ENCODE results near the gene SNURF.
"Not testable (repeated sequence)": the region's sequence is repeated elsewhere in the genome, so short reads cannot be mapped to it uniquely, and the experiment has no call there.

The SNURF gene, protein sequence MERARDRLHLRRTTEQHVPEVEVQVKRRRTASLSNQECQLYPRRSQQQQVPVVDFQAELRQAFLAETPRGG

GRCh38 chr15:24954783-24955530 is at the start of gene SNURF, which contains the start of gene SNRPN:
Gene SNURF, plus strand, starts transcription at chr15:24954987. Its CDS starts 62 bp downstream, at chr15:24955049.
Gene SNRPN, plus strand, starts transcription at chr15:24954987. Its CDS starts 19,467 bp downstream, at chr15:24974454.
- DNase-seq (ENCODE audit: low read depth, low spot score), result peak; percentile 56

GRCh38 chr15:24916305-24917009 is 38.3 kb upstream of the SNURF start:
- no peak for DNase-seq (ENCODE audit: low read depth, low spot score)

DNA sequence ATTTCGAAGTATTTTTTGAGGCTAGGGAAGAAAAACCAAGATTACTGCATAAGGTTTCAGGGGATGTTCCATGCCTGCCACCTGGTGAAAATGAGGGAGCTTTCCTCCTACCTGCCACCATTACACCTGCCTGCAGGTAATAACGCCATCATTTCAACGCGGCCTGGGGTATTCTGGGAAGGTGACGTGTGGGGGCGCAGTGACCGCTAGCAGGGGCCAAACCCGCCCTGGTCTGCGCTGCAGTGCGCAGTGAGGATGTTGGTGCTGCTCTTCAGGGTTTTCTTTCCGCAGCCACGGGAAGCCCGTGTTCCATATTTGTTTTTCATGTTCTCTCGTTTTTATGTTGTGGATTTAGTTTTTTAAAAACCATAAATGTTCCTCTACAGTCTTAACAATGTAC is 37.4 kb upstream of the SNURF start:
- no peak for DNase-seq (ENCODE audit: low read depth, low spot score)

DNA sequence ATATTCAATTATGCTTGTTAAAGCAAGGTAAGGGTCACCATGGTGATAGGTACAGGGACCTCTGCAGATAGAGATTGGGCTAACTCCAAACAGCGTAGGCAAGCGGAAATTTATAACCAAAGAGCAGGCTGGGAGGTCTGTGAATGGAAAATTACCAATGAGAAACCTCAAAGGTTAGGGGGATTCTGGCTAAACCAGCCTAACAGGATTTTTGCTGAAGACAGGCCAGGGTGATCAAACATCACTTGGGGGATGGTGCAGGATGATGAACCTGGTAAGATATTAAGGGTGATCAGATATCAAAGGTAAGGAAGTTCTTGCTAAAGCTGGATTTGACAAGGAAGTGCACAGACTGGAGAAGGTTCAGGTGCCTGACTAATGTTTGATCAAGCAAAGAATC is 35.3 kb upstream of the SNURF start:
- DNase-seq (ENCODE audit: low read depth, low spot score), result peak; percentile 73

DNA sequence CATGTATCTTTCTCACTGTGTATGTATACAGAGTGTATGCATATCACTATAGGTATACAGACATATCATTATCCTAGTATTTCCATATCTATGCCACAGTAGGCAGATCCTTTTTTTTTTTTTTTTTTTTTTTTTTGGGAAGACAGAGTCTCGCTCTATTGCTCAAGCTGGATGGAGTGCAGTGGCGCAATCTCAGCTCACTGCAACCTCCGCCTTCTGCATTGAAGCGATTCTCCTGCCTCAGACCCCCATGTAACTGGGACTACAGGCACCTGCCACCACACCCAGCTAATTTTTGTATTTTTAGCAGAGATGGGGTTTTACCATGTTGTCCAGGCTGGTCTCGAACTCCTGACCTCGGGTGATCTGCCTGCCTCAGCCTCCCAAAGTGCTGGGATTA is 32.0 kb upstream of the SNURF start:
- not testable (repeated sequence) for DNase-seq (ENCODE audit: low read depth, low spot score)

- DNase-seq (ENCODE audit: low read depth, low spot score), result no peak
Observed at GRCh38 chr15:24924153-24924552, 30.6 kb upstream of the SNURF start.

- no peak for DNase-seq (ENCODE audit: low read depth, low spot score)
Observed at GRCh38 chr15:24924621-24925020, 30.2 kb upstream of the SNURF start.

DNA sequence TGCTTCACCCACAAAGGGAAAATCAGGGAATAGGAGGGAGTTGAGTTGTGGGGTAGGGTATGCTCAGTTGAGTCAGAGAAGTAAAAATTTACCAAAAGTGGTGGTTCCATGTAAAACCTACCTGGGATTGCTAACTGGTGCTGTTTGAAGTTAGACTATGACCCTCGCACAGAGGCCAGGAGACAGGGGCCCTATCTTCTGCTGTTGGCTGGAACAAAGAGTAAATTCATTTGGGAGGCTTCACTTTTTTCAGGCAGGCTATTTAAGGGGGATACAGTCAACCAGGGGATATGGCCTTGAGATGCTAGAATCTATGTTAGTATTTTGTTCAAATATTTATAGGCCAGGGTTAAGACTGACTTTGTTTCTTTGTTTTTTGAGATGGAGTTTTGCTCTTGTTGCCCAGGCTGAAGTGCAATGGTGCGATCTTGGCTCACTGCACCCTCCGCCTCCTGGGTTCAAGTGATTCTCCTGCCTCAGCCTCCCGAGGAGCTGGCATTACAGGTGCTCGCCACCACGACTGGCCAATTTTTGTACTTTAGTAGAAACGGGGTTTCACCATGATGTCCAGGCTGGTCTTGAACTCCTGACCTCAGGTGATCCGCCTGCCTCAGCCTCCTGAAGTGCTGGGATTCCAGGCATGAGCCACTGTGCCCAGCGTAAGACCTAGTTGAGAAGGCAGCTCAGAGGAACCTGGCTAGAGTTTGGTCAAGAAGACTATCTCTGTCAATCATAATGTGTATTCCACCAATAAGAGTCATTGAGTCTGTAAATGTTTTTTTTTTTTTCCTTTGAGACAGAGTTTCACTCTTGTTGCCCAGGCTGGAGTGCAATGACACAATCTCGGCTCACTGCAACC is 22.7 kb upstream of the SNURF start:
- not testable (repeated sequence) for DNase-seq (ENCODE audit: low read depth, low spot score)

GRCh38 chr15:24933716-24934115 is 21.1 kb upstream of the SNURF start:
- DNase-seq (ENCODE audit: low read depth, low spot score), result no peak

DNA sequence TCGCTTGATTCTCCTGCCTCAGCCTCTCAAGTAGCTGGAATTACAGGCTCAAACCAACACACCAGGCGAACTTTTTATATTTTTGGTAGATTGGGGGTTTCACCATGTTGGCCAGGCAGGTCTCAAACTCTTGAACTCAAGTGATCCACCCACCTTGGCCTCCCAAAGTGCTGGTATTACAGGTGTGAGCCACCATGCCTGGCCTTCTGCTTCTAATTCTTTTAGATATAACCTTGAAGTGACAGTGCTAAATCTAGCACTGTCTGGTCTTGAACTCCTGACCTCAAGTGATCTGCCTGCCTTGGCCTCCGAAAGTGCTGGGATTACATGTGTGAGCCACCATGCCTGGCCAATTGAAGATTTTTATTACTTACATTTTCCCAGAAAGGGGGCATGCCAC is 16.6 kb upstream of the SNURF start:
- not testable (repeated sequence) for DNase-seq (ENCODE audit: low read depth, low spot score)

GRCh38 chr15:24940236-24940635 is 14.6 kb upstream of the SNURF start:
- no peak for DNase-seq (ENCODE audit: low read depth, low spot score)

- DNase-seq (ENCODE audit: low read depth, low spot score), result no peak
Observed at GRCh38 chr15:24943361-24943760, 11.4 kb upstream of the SNURF start.

GRCh38 chr15:24944954-24945353 is 9.8 kb upstream of the SNURF start:
- no peak for DNase-seq (ENCODE audit: low read depth, low spot score)

- no peak for DNase-seq (ENCODE audit: low read depth, low spot score)
Observed at GRCh38 chr15:24945711-24946110, 9.1 kb upstream of the SNURF start.

GRCh38 chr15:24948495-24948894 is 6.3 kb upstream of the SNURF start:
- no peak for DNase-seq (ENCODE audit: low read depth, low spot score)

DNA sequence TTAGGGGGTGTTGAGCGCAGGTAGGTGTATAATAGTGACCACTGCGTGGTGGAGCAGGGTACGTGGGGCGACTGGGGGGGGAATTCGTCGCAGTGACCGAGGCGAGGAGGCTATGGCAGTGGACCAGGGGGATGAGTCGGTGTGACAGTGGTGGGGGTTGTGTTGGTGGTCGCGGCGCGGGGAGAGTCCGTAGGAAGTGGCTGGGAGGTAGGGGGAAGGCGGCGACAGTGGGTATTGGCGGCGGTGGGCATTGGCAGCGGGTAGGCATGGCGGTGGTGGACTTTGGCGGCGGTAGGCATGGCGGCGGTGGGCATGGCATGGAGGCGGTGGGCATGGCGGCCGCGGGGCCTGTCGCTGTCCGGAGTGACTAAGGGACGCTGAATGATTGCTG is 739 bp downstream of the SNURF start:
- no peak for DNase-seq (ENCODE audit: low read depth, low spot score)

GRCh38 chr15:24956111-24956838 is 1.5 kb downstream of the SNURF start:
- DNase-seq (ENCODE audit: low read depth, low spot score), result no peak

DNA sequence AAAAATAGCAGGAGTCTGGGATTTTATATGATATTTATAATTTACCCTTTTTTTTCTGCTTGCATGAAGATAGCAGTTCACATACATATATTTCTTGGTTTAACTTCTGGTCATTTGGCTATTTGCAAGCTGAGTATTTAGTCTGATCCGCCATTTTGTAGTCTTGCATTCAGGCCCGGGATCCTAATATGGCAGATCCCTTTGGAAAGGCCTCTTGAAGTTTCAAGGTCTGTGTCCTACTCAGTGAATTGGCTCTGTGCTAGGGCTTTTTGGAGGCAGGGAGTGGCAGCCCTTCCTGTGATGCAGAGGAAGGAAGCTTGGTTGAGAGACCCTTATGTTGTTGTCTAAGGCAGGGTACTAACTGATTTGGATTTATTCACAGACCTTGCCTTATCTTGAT is 2.9 kb downstream of the SNURF start:
- DNase-seq (ENCODE audit: low read depth, low spot score), result no peak

GRCh38 chr15:24961967-24962366 is 7.2 kb downstream of the SNURF start:
- DNase-seq (ENCODE audit: low read depth, low spot score), result no peak

GRCh38 chr15:24962880-24963279 is 8.1 kb downstream of the SNURF start:
- no peak for DNase-seq (ENCODE audit: low read depth, low spot score)

GRCh38 chr15:24966364-24967103 is 11.7 kb downstream of the SNURF start:
- no peak for DNase-seq (ENCODE audit: low read depth, low spot score)

Data from iPS DF 19.7 (cell line).